Choroid plexus epithelial cell (primary cell): ENCODE measurements around the gene CCDC201.
"Not testable (repeated sequence)": the region's sequence is repeated elsewhere in the genome, so short reads cannot be mapped to it uniquely, and the experiment has no call there.

ENCODE experiments used
- DNase-seq: peaks from one replicate; pipeline ENCODE4 v3.0.0-alpha.2; 2010; ENCODE audit warnings: low read depth
- H3K4me3 ChIP-seq: 2 replicates; pipeline ENCODE4 v1.5.1; 2011; ENCODE audit warnings: low read depth, mild to moderate bottlenecking, control low read depth, low read length, moderate library complexity
- TF ChIP-seq, protein P1 (sequence below): conservative IDR thresholded peaks from 2 replicates; pipeline ENCODE4 v1.5.1; 2011; ENCODE audit warnings: low read depth, mild to moderate bottlenecking, control low read depth, inconsistent platforms, low read length, moderate library complexity

CCDC201 gene

DNA sequence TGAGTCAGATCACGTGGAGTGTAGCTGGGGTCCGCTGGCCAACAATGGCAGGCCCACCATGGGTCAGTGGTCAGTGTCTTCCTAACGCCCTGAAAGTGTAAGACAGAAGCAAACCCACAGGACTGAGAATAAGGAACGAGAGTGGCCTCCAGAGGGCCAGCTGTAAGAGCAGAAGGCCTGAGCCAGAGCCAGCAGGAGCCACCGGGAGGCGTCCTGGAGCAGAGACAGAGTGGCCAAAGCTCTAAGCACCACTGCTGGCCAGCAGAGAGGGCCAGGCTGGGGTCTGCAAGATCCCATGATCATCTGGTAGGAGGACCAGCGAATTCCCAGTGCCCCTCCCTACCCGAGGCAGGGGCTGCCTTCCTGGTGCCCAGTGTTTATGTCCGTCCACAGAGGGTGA, 9.2 kb downstream of the CCDC201 start:
- H3K4me3 ChIP-seq = no peak overlapping the region
- TF ChIP-seq, protein P1, sequence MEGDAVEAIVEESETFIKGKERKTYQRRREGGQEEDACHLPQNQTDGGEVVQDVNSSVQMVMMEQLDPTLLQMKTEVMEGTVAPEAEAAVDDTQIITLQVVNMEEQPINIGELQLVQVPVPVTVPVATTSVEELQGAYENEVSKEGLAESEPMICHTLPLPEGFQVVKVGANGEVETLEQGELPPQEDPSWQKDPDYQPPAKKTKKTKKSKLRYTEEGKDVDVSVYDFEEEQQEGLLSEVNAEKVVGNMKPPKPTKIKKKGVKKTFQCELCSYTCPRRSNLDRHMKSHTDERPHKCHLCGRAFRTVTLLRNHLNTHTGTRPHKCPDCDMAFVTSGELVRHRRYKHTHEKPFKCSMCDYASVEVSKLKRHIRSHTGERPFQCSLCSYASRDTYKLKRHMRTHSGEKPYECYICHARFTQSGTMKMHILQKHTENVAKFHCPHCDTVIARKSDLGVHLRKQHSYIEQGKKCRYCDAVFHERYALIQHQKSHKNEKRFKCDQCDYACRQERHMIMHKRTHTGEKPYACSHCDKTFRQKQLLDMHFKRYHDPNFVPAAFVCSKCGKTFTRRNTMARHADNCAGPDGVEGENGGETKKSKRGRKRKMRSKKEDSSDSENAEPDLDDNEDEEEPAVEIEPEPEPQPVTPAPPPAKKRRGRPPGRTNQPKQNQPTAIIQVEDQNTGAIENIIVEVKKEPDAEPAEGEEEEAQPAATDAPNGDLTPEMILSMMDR = peak; percentile 54
- peak; percentile 16 for DNase-seq

DNA sequence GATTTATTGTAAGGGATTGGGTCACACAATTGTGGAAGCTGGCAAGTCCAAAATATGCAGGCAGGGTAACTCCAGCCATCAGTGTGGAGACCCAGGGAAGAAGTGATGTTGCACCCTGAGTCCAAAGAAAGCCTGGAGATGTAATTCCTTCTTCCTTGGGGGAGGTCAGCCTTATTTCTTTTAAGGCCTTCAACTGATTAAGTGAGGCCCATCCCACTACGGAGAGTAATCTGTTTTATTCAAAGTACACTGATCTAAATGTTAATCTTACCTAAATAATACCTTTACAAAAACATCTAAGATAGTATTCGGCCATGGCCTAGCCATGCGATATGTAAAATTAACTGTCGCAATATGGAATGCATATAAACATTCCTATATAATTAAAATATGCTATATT, 16.0 kb downstream of the CCDC201 start:
- DNase-seq, H3K4me3 ChIP-seq: not testable (repeated sequence)

DNA sequence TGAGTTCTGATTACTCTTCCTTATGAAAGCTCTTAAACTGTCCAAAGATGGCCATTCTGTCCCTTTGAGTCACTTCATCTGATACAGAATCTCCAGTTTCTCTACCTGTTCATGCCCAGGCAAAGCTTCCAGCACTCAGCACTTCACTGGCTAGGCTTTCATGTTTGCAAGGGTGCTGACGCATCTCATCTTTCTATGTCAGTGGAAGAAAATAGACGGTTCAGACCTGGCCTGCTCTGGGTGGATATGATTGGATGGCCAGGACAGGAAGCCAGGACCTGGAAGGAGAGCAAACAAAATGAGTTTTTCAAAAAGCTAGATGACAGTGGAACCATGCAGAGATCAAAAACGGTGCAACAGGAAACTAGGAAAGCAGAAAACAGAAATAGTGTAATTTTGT, 17.2 kb downstream of the CCDC201 start:
- not testable (repeated sequence) for H3K4me3 ChIP-seq, DNase-seq

DNA sequence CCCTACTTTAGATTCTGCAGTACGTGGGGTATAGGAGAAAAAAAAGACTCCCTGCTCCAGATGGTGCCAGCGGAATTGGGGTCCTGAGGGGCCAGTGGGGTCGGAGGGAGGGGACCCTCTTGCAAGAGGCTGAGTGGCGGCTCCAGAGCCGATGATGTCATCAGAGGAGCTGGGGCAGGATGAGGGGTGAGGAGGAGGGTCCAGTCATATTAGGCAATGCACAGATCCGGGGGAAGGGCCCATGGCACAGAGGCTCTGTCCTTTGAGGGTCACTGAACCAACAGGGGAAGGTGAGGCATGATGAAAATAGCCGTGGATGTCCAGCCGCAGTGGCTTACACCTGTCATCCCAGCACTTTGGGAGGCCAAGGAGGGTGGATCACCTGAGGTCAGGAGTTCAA, 19.4 kb downstream of the CCDC201 start:
- not testable (repeated sequence) for H3K4me3 ChIP-seq, DNase-seq

DNA sequence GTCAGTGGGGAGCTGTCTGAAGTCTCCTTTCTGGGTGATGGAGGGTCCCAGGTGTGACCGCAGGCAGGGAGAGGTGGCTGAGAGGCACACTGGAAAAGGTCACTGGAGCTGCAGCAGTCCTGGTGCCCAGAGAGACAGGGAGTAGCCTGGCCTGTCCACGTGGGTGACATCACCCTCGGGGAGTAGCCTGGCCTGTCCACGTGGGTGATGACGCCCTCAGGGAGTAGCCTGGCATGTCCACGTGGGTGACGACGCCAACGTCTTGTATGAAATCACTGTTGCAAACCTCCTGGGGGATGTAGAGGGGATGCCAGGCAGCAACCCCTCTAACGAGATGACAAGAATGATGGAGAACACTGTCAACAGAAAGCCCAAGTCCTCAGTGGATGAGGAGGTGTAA, 19.9 kb downstream of the CCDC201 start:
- DNase-seq, H3K4me3 ChIP-seq: not testable (repeated sequence)

DNA sequence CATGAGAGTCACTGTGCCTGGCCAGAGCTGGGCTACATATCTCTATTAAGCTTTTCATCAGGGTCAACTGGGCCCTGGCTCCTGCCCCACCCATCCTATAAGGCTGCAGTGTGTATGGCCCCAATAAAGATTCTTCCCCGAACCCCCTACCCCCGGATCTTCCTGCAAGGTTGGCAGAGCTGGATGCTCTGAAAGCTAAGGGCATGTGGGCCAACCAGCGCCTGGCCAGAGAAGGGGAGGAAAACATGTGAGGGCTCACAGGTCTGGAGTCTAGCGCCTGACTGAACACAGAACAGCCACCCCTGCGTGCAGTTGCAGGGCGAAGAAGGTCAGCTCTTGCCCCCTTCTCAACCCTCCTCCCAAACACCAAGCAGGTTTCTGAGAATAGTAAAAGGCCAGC, 24.1 kb downstream of the CCDC201 start:
- not testable (repeated sequence) for DNase-seq, H3K4me3 ChIP-seq

DNA sequence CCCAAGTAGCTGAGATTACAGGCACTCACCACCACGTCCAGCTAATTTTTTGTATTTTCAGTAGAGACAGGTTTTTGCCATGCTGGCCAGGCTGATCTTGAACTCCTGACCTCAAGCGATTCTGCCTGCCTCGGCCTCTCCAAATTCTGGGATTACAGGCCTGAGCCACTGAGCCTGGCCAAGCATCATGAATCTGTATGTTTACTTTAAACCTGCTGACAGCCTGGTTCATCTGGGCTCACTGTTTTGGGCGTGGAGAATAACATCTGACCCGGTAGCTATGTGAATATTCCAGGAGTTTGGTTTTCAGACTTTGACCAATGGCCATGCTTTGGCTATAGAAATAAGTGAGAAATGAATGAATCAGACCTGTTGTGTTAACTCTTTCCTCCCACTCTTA, 26.3 kb downstream of the CCDC201 start:
- DNase-seq, H3K4me3 ChIP-seq: not testable (repeated sequence)

DNA sequence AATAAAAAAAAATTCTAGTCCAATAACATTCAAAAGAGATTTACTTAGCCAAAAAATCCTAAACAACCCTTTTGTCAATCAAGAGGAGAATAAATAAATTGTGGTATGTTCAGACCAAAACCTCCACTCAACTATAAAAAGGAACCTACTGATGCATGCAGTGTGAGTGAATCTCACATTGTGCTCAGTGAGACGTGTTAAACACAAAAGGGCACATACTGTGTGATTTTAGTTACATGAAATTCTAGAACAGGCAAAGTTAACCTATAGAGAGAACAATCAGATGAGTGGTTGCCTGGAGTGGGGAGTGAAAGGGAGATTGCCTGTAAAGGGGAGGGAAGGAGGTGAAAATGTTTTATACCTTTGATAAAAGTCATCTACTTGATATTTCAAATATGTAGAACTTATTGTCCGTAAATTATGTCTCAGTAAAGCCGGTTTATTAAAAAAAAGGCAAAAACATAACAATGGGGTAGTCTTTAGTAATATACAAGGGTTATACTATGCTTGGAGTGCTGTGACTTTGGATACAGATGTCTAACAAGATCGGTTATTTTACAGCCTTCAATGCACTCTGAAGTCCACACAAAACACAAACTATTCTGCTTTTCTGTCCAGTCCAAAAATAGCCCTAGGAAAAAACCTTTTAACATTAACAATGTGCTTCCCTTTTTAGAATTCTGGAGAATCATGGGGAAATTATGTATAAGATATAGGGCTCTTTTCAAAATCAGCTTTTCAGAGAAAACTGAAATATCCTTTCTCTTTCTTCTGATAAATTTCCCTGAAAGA, 30.8 kb downstream of the CCDC201 start:
- not testable (repeated sequence) for H3K4me3 ChIP-seq, DNase-seq

DNA sequence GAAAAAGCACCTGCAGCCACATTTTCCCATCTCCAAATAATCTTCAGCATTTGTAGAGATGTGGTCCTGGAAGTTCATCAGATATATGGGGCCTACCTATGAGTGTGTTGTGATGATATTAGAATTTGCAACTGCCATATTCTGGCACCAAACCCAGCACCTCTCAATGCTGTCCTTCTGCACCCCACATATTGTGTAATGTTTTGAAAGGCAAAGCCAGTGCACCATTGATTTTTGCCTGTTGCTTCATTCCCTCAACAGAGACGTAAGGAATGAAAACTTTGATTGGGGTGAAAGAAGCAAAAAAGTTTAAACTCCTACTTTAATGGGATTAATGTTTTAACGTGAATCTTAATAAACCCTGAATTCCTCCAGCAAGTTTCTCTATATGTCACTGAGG, 34.0 kb downstream of the CCDC201 start:
- not testable (repeated sequence) for DNase-seq

DNA sequence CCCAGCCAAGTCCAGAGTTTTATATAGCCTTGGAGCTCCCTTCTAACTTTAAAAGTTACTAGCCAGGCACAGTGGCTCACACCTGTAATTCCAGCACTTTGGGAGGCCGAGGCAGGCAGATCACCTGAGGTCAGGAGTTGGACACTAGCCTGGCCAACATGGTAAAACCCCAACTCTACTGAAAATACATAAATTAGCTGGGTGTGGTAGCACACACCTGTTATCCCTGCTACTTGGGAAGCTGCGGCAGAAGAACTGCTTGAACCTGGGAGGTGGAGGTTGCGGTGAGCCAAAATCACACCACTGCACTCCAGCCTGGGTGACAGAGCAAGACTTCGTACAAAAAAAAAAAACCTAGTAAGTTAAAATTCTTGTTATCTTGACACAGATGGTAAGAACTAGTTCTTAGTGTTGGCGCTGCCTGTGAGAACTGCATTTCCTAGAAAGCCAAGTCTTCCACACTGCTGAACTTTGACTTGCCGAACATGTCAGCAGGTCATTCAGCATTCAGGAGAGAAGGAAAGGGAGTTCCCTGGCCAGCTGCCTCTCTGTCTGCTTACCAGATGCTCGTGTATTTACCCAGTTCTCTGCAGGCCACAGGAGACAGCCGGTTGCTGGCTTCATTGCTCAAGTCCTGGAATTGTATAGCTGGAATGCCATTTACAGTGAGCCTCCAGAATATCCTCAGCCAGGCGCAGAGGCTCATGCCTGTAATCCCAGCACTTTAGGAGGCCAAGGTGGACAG, 40.3 kb downstream of the CCDC201 start:
- DNase-seq = peak; percentile 75

More for the DNA sequence above, 34.0 kb downstream of the CCDC201 start:
- H3K4me3 ChIP-seq = not testable (repeated sequence)

DNA sequence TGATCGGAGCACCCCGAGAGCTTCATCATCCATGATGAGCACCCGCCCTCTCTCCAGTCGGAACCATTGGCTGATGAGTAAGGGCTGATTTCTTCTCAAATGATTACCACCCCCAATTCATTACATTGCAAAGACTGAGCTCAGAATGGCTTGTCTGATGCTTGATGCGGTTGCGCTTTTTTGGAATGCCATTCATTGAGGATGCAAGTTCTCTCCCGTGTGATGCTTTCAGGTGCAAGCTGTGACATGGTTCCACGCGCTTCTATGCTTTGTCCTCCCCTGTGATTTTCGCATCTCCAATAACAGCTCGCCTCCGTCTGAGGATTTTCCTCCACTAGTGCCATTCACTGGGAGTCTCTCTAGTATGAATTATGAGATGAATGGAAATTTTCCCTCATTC, 43.0 kb downstream of the CCDC201 start:
- H3K4me3 ChIP-seq, DNase-seq: not testable (repeated sequence)

More for the DNA sequence above, 40.3 kb downstream of the CCDC201 start:
- not testable (repeated sequence) for H3K4me3 ChIP-seq

DNA sequence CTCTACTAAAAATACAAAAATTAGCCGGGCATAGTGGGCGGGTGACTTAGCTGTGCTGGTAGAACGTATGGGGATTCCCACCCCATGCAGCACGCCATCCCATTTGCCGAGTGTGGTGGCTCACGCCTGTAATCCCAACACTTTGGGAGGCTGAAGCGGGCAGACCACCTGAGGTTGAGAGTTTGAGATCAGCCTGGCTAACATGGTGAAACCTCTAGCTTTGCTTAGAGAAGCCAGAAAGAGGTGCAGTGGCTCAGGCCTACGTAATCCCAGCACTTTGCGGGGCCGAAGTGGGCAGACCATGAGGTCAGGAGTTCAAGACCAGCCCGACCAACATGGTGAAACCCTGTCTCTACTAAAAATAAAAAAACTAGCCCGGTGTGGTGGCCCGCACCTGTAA, 45.2 kb downstream of the CCDC201 start:
- H3K4me3 ChIP-seq, DNase-seq: not testable (repeated sequence)

DNA sequence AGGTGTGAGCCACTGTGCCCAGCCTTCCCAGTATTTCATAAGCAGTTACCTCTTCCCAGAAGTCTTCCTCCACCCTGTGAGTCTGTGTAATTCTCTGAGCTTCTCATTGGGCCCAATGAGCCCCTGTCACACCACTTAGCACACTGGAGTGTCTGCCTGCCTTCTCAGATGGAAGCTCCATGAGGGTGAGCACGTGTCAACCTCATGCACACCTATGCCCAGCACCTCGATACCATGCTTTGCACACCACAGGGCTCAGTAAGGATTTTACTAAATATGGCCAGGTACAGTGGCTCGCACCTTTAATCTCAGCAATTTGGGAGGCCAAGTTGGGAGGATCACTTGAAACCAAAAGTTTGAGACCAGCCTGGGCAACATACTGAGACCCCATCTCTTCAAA, 46.3 kb downstream of the CCDC201 start:
- not testable (repeated sequence) for H3K4me3 ChIP-seq, DNase-seq

DNA sequence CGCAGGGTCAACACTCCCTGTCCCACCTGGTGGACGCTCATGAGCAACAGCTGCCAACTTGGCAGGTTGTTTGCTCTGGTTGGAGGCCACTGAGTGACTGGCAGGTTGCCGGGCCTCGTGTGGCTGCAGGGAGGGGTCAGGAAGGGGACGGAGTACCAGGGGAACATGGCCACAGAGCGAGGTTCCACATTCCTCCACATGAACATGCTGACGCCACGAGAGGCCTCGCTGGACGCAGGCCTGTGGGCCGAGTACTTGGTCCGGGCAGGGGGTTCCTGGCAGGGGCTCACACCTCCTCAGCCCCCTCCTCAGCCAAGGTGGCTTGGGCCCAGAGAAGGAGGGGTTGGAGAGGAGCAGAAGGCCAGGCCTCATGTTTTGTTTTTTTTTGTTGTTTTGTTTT, 54.1 kb downstream of the CCDC201 start:
- H3K4me3 ChIP-seq, DNase-seq: not testable (repeated sequence)

DNA sequence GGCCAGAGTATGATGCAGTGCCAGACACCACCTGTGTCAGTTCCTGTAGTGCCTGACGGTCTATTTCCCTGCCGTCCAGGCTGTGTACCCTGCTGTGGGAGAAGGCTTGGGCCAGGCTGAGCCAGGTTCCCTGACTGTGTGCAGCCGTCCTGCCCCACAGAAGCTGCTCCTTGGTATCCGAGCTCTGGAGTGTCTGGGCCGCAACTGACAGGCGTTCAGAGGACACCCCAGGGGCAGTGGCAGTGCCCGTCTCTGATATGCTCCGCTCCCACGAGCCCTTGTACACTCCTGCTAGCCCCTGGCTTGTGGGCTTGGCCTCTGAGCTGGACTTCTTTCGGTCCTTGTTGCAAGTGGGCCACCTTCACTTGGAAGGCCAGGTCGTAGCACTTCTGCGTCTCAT, 55.0 kb downstream of the CCDC201 start:
- not testable (repeated sequence) for DNase-seq

DNA sequence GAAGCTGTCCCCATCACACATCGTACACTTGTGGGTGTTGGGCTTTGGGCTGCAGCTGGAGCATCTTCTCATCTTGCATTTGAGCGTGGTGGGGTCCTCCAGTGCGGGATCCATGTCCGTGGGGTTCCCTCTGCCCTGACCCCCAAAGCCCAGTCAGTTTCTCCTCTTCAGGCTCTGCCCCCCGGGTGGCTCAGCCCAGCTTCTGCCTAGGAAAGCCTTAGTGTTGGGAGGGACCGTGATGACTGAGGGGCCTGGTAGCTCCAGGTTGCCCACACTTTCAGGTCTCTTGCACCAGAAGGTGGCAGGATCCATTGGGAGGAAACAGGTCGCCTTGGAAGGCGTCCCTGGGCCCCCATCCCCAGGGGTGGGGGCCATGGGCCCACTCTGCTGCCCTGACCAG, 55.9 kb downstream of the CCDC201 start:
- not testable (repeated sequence) for DNase-seq, H3K4me3 ChIP-seq

More for the DNA sequence above, 55.0 kb downstream of the CCDC201 start:
- H3K4me3 ChIP-seq = not testable (repeated sequence)

DNA sequence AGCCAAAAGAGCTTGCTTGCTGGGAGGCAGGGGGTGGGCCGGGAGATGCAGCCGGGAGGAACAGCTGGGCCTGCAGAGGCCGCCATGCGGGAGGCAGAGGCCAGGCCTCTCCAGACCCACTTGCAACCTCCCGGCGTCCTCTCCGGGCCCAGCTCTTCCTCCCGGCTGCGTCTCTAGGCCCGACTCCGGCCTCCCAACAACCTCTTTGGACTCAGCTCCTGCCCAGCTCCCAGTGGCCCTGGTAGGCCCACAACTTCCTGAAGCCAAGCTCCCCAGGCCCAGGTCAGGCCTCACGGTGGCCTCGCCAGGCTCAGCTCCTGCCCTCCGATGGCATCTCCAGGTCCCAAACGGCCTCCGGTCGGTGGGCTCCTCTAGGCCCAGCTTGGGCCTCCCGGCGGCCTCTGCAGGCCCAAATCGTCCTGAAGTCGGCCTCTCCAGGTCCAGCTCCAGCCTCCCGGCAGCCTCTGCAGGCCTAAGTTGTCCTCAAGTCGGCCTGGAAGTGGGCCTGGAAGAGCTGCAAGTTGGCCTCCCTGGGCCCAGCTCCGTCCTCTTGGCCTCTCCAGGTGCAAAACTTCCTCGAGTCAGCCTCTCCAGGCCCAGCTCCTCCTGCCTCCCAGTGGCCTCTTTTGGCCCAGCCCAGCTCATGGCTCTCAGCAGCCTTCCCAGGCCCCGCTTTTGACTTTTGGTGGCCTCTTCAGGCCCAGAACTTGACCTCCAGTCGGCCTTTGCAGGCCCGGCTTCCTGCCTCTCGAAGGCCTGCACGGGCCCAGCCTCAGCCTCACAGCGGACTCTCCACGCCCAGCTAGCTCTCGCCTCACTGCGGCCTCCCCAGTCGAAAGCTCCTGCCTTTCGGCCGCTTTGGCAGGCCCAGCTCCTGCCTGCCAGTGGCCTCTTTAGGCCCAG, 58.4 kb downstream of the CCDC201 start:
- not testable (repeated sequence) for H3K4me3 ChIP-seq, DNase-seq

DNA sequence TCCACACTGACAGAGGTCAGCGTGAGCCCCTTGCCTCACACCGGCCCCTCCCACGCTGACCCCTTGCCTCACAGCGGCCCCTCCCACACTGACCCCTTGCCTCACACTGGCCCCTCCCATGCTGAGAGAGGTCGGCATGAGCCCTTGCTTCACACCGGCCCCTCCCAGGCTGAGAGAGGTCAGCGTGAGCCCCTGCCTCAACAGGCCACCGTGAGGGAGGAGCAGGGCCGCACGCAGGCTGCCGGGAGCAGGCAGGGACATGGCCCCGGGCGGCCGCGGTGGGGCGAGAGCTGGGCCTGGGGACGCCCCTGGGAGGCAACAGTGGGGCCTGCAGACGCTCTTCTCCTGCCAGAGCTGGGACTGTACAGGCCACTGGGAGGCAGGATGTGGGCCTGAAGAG, 59.1 kb downstream of the CCDC201 start:
- not testable (repeated sequence) for DNase-seq, H3K4me3 ChIP-seq
